Transverse colon (tissue), 4 donors: ENCODE data around the gene FRAS1. TPM values are rescaled to one million over a fixed set of nuclear protein-coding genes. Genes with fewer than 3 reads are reported as not detected.

Source experiments
- DNase-seq: peaks from one replicate; pipeline ENCODE4 v3.0.0-alpha.2; 2019
- H3K27ac ChIP-seq, 4 donors: fragments of 200-600 bp; sonication (generic); 2 replicates each; pipeline ENCODE4 v1.5.1; 2016 to 2018; ENCODE audit warnings: inconsistent platforms in 4 of 4
- H3K27me3 ChIP-seq: fragments of 200-600 bp; sonication (generic); 2 replicates; pipeline ENCODE4 v1.5.1; 2017; ENCODE audit warnings: inconsistent platforms
- H3K36me3 ChIP-seq, 4 donors: fragments of 200-600 bp; sonication (generic); 2 replicates each; pipeline ENCODE4 v1.5.1; 2017 to 2019; ENCODE audit warnings: inconsistent platforms in 4 of 4
- H3K4me1 ChIP-seq, 4 donors: fragments of 200-600 bp; sonication (generic); 2 replicates each; pipeline ENCODE4 v1.5.1; 2017 to 2020; ENCODE audit warnings: inconsistent platforms in 4 of 4
- H3K4me3 ChIP-seq, 4 donors: fragments of 200-600 bp; sonication (generic); 1 replicate in 1 of 4; 2 replicates in 3 of 4; pipeline versions ENCODE4 v1.5.1 to v1.6.1; 2017 to 2019; ENCODE audit warnings: inconsistent platforms in 4 of 4
- H3K9me3 ChIP-seq, 2 donors: fragments of 200-600 bp; sonication (generic); 2 replicates each; pipeline ENCODE4 v1.5.1; 2017 to 2019; ENCODE audit warnings: inconsistent platforms in 2 of 2
- EP300 ChIP-seq: sonication (generic); formaldehyde crosslinking; IDR thresholded peaks from one replicate; pipeline ENCODE4 v1.6.1; 2017; ENCODE audit warnings: antibody characterized with exemption, low read depth
- POLR2A ChIP-seq: fragments of 450-650 bp; IDR thresholded peaks from one replicate; pipeline ENCODE4 v1.6.1; 2016; ENCODE audit warnings: antibody characterized with exemption, mild to moderate bottlenecking, moderate library complexity
- POLR2AphosphoS5 ChIP-seq, 3 donors: sonication (generic); formaldehyde crosslinking; IDR thresholded peaks; one replicate each; pipeline ENCODE4 v1.6.1; 2016; ENCODE audit warnings: antibody characterized with exemption in 3 of 3
- WGBS, 2 donors: methylation state at CpG; one replicate each; pipeline ENCODE4 v1.1.5; 2018; ENCODE audit warnings: low coverage in 1 of 2; 5-methylcytosine and 5-hydroxymethylcytosine counted together
- in situ Hi-C, 4 donors: fragments of 200-750 bp; cut with MboI; loops; one replicate each; pipeline versions ENCODE4 v1.15.0 to v1.15.1; 2017; ENCODE audit warnings: low sequenced_read_pairs in 3 of 4, low pct_ligation_motif_present in 1 of 4, low pct_unique_long_range_greater_than_20kb in 1 of 4
- intact Hi-C: fragments of 100-400 bp; cut with DNase I; formaldehyde crosslinking; loops from one replicate; pipeline ENCODE4 v1.15.1; 2023; ENCODE audit warnings: low total_unique reads
- total RNA-seq, 4 donors: library from RNA; depleted of rRNA; stranded (reverse); fragments of >200 nt; gene quantifications; one replicate each; pipeline ENCODE4 v1.1.0, GENCODE V29; 2016
- TF ChIP-seq, protein P1 (sequence below), 5 experiments: fragments of 200-600 bp in 3 of 5; fragments of 450-650 bp in 2 of 5; sonication (generic) in 3 of 5; IDR thresholded peaks; 1 replicate in 2 of 5; 2 replicates in 3 of 5; pipeline ENCODE4 v1.5.1; 2016 to 2017; ENCODE audit warnings: antibody characterized with exemption in 5 of 5, inconsistent platforms in 3 of 5, mild to moderate bottlenecking in 2 of 5, moderate library complexity in 1 of 5

Gene FRAS1
- total RNA-seq, 4 donors from 2014 or later, result 1.8 to 9.7 (median 3.1) TPM

DNA sequence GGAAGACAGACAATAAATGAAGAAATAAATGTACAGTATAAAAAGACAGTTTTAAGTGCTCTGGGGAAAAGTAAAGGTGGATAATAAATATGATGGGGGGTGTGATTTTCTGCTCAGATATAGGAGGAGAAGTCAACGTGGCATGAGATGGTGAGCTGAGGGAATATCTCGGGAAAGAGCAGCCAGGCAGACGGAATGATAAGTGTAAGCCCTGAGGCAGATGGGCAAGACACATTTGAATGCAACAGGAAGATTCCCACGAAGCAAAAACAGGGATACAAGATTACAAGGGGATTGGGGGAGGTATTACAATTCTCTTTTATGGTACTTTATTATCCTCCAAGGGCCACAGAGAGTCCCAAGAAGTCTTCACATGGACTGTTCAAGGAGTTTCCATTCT is 505.6 kb downstream of the FRAS1 start:
- Histone ChIP-seq H3K4me1 (peaks cover 4 to 25% (median 11%) of the 10 kb centered on the region in 4 donors), H3K27me3 (no peaks in the 10 kb centered on the region), H3K36me3 (no peaks in the 10 kb centered on the region), H3K27ac (no peak overlapping the region), H3K4me3 (no peak overlapping the region), H3K9me3 (no peaks in the 10 kb centered on the region)
- WGBS, 2 donors, result 61 to 63% methylated on average over 4 of the region's 4 CpGs
- no peak for DNase-seq
- in situ Hi-C loops, result no loop called here
- TF ChIP-seq, protein P1, sequence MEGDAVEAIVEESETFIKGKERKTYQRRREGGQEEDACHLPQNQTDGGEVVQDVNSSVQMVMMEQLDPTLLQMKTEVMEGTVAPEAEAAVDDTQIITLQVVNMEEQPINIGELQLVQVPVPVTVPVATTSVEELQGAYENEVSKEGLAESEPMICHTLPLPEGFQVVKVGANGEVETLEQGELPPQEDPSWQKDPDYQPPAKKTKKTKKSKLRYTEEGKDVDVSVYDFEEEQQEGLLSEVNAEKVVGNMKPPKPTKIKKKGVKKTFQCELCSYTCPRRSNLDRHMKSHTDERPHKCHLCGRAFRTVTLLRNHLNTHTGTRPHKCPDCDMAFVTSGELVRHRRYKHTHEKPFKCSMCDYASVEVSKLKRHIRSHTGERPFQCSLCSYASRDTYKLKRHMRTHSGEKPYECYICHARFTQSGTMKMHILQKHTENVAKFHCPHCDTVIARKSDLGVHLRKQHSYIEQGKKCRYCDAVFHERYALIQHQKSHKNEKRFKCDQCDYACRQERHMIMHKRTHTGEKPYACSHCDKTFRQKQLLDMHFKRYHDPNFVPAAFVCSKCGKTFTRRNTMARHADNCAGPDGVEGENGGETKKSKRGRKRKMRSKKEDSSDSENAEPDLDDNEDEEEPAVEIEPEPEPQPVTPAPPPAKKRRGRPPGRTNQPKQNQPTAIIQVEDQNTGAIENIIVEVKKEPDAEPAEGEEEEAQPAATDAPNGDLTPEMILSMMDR (IDR thresholded peaks at IDR 0.05), result no peak
- no peak for TF ChIP-seq EP300
- no peak for TF ChIP-seq POLR2A
- no peak for TF ChIP-seq POLR2AphosphoS5 (IDR thresholded peaks at IDR 0.05)
- intact Hi-C loops, result no loop called here

DNA sequence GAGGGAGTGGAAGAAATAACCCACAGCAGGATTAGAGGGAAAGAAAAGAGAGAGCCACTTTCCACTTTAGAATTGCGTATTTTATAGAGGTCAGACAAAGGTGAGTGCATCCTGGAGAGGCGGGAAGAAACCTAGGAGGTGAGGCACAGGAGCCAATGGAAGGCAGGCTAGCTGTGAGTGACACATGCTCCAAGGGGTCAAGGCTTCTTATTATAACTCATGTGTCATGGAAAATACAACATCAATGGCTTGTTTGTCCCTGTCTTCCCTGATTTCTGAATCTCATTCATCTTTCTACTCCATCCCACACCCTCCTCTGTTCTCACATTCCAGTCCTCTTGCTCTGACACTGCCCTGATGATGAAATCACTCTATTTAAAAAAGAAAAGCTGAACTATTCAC is 508.8 kb downstream of the FRAS1 start:
- WGBS, 2 donors, result 78 to 86% methylated on average over 2 of the region's 2 CpGs
- no peak for DNase-seq
- intact Hi-C loops, result no loop called here
- in situ Hi-C loops, result no loop called here
- no peak for TF ChIP-seq POLR2A
- no peak for TF ChIP-seq POLR2AphosphoS5 (IDR thresholded peaks at IDR 0.05)
- no peak for TF ChIP-seq EP300
- TF ChIP-seq, protein P1 (IDR thresholded peaks at IDR 0.05), result no peak
- Histone ChIP-seq H3K36me3 (no peaks in the 10 kb centered on the region), H3K9me3 (no peaks in the 10 kb centered on the region), H3K27ac (peak overlapping the region in 2 of 4 donors; percentile 17 to 49), H3K4me3 (no peak overlapping the region), H3K27me3 (no peaks in the 10 kb centered on the region), H3K4me1 (peaks cover 4 to 42% (median 23%) of the 10 kb centered on the region in 4 donors)

DNA sequence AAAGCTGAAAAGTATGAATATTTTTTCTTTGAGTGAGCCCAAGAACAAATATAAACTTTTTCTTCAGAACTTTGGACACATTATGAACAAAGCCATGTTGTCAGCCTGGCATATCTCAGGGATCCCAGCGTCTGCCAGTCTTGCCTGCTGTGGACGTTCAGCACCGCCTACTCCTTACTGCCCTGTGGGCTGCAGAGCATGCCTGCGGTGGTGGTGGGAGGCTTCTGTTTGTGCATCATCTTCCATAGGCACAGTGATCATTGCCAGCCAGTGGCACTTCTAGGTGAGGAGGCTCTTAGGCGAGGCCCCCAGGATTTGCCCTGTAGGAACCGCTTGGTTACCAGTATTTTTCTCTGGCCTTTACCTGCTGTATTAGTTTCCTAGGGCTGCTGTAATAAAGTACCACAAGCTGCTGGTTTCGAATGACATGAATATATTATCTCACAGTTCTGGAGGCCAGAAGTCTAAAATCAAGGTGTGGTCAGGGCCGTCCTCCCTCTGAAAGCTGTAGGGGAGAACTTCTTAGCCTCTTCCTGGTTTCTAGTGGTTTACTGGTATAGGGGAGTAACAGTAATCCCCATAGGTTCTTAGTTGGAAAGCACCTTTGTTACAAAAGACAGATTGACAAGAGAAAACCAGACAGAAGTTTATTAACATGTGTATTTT is 509.8 kb downstream of the FRAS1 start:
- intact Hi-C loops, result no loop called here
- Histone ChIP-seq H3K27me3 (no peaks in the 10 kb centered on the region), H3K9me3 (no peaks in the 10 kb centered on the region), H3K4me3 (no peak overlapping the region), H3K27ac (peak overlapping the region in 3 of 4 donors; percentile 1 to 46 (median 14)), H3K36me3 (no peaks in the 10 kb centered on the region), H3K4me1 (peaks cover 0 to 32% (median 21%) of the 10 kb centered on the region in 4 donors)
- DNase-seq, result no peak
- TF ChIP-seq POLR2A (no peak), POLR2AphosphoS5 (IDR thresholded peaks at IDR 0.05) (no peak), EP300 (no peak)
- TF ChIP-seq, protein P1 (IDR thresholded peaks at IDR 0.05), result no peak
- 49 to 67% methylated on average over 2 to 8 of the region's 8 CpGs for WGBS, 2 donors
- in situ Hi-C loops, result no loop called here

DNA sequence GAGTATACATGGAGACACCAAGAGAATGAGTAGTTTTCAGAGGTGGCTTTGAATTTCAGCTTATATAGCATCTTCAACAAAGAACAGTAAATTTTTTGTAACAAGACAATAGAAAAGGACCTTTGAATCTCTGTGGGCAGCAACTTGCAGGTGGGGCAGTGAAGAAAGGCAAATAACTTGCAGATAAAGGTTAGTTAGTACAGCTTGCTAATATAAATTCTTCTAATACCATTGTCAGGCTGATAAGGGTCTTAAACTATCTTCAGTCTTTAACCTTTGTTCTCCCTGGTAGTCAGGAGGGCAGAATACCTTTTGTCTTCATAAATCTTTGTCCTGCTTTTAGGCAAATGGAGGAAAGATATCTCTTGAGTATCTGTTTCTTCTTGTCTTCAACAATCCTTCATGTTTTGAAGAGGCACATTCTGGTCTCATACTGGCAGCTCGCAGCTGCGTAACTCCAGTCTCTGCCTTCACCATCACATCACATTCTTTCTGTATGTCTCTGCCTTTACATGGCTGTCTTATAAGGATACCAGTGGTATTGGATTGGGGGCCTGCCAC is 510.5 kb downstream of the FRAS1 start:
- no peaks in the 10 kb centered on the region for H3K9me3 ChIP-seq

More for the DNA sequence above, 510.5 kb downstream of the FRAS1 start:
- H3K36me3 ChIP-seq, result no peaks in the 10 kb centered on the region
- intact Hi-C loops (no loop called here), in situ Hi-C loops (no loop called here)
- peaks cover 0 to 26% (median 21%) of the 10 kb centered on the region in 4 donors for H3K4me1 ChIP-seq
- DNase-seq, result no peak
- no peak for TF ChIP-seq POLR2AphosphoS5 (IDR thresholded peaks at IDR 0.05)
- no peak for TF ChIP-seq POLR2A
- TF ChIP-seq, protein P1 (IDR thresholded peaks at IDR 0.05), result no peak
- TF ChIP-seq EP300, result no peak
- no peaks in the 10 kb centered on the region for H3K27me3 ChIP-seq
- H3K27ac ChIP-seq, result peak overlapping the region in 3 of 4 donors; percentile 1 to 46 (median 14)
- no peak overlapping the region for H3K4me3 ChIP-seq
- 87 to 100% methylated on average over 2 of the region's 2 CpGs for WGBS, 2 donors
